H1 (cell line): ENCODE measurements around the gene SCAPER. TPM values are rescaled to one million over a fixed set of nuclear protein-coding genes. Genes with fewer than 3 reads are reported as not detected.

Experiments
- CTCF ChIA-PET: fragments of 300-600 bp; sonication (Branson Sonifier 250); formaldehyde crosslinking; loops from one replicate; lab custom pipeline; 2021; ENCODE audit not compliant: partially characterized antibody; lab: Charles Lee
- POLR2A ChIA-PET: fragments of 300-600 bp; sonication (Branson Sonifier 250); formaldehyde crosslinking; loops from one replicate; lab custom pipeline; 2021; ENCODE audit warnings: inconsistent platforms; ENCODE audit not compliant: partially characterized antibody; lab: Charles Lee
- DNase-seq, 2 experiments: peaks; one replicate each; pipeline versions ENCODE4 v3.0.0 to v3.0.0-alpha.2; 2010 to 2022; ENCODE audit warnings: low spot score in 2 of 2, low read depth in 1 of 2, mixed read lengths in 1 of 2
- FAIRE-seq: peaks from 2 replicates; lab custom pipeline; 2011; peaks lifted over from hg19 to GRCh38; lab: Jason Lieb, UNC
- H2AFZ ChIP-seq: 2 replicates; pipeline ENCODE4 v1.8.1; 2012; ENCODE audit warnings: low read length, inconsistent platforms
- H2AK5ac ChIP-seq: 2 replicates; pipeline ENCODE4 v1.6.1; 2013; ENCODE audit warnings: low read depth, low read length
- H2BK120ac ChIP-seq: replicated peaks from 2 replicates; pipeline ENCODE3; 2013; ENCODE audit warnings: low read depth, low read length, inconsistent platforms
- H2BK12ac ChIP-seq: 2 replicates; pipeline ENCODE4 v1.6.1; 2013; ENCODE audit warnings: low read depth, low read length
- H2BK15ac ChIP-seq: 2 replicates; pipeline ENCODE4 v1.6.1; 2013; ENCODE audit warnings: low read length
- H2BK20ac ChIP-seq: 2 replicates; pipeline ENCODE4 v1.6.1; 2013; ENCODE audit warnings: low read length
- H2BK5ac ChIP-seq: 2 replicates; pipeline ENCODE4 v1.6.1; 2013; ENCODE audit warnings: low read depth, low read length
- H3K14ac ChIP-seq: 2 replicates; pipeline ENCODE4 v1.6.1; 2013; ENCODE audit warnings: inconsistent platforms; ENCODE audit not compliant: insufficient read length
- H3K18ac ChIP-seq: 2 replicates; pipeline ENCODE4 v1.6.1; 2013; ENCODE audit warnings: low read length; ENCODE audit errors: extremely low read depth
- H3K23ac ChIP-seq: 2 replicates; pipeline ENCODE4 v1.6.1; 2013; ENCODE audit warnings: inconsistent platforms; ENCODE audit not compliant: insufficient read length
- H3K23me2 ChIP-seq: 2 replicates; pipeline ENCODE4 v1.6.1; 2013; ENCODE audit warnings: low read depth, low read length
- H3K27ac ChIP-seq: 2 replicates; pipeline ENCODE4 v1.6.1; 2011; ENCODE audit warnings: low read depth, low read length, inconsistent platforms
- H3K27me3 ChIP-seq, 4 experiments: replicated peaks in 1 of 4; 1 replicate in 1 of 4; 2 replicates in 3 of 4; pipeline versions ENCODE4 v1.6.1 to v1.8.1; 2011 to 2013; ENCODE audit warnings: low read length in 3 of 4, mild to moderate bottlenecking in 3 of 4, inconsistent platforms in 2 of 4, mixed read lengths in 2 of 4, moderate library complexity in 1 of 4; ENCODE audit not compliant: control insufficient read depth in 3 of 4, insufficient read depth in 3 of 4; ENCODE audit errors: extremely low read depth in 1 of 4
- H3K36me3 ChIP-seq, 4 experiments: 2 replicates each; pipeline versions ENCODE4 v1.6.1 to v1.8.1; 2011 to 2013; ENCODE audit warnings: mild to moderate bottlenecking in 4 of 4, low read length in 3 of 4, moderate library complexity in 2 of 4, control low read depth in 1 of 4, inconsistent platforms in 1 of 4; ENCODE audit not compliant: insufficient read depth in 4 of 4, control insufficient read depth in 2 of 4
- H3K4ac ChIP-seq: replicated peaks from 2 replicates; pipeline ENCODE3; 2013; ENCODE audit warnings: low read length, low read depth, mixed read lengths, inconsistent platforms; ENCODE audit not compliant: insufficient read length
- H3K4me1 ChIP-seq, 4 experiments: replicated peaks in 1 of 4; 1 replicate in 1 of 4; 2 replicates in 3 of 4; pipeline versions ENCODE4 v1.6.1 to v1.8.1; 2011 to 2013; ENCODE audit warnings: low read length in 3 of 4, inconsistent platforms in 2 of 4, mixed read lengths in 1 of 4; ENCODE audit not compliant: insufficient read depth in 4 of 4, control insufficient read depth in 3 of 4
- H3K4me2 ChIP-seq, 2 experiments: 2 replicates each; pipeline versions ENCODE4 v1.6.1 to v1.8.1; 2011 to 2013; ENCODE audit warnings: low read depth in 2 of 2, low read length in 2 of 2, control low read depth in 1 of 2, inconsistent platforms in 1 of 2, mild to moderate bottlenecking in 1 of 2; ENCODE audit not compliant: insufficient read depth in 1 of 2
- H3K4me3 ChIP-seq, 4 experiments: fragments of 200-600, 300-600 bp in 1 of 4; sonication (generic), shearing (Covaris generic), sonication (Bioruptor Twin) in 1 of 4; 2 replicates each; pipeline versions ENCODE4 v1.5.1 to v1.8.1; 2011 to 2016; ENCODE audit warnings: low read length in 4 of 4, low read depth in 3 of 4, control low read depth in 2 of 4, inconsistent platforms in 2 of 4, mild to moderate bottlenecking in 2 of 4, mixed read lengths in 1 of 4, moderate library complexity in 1 of 4; ENCODE audit not compliant: insufficient read depth in 2 of 4; ENCODE audit errors: extremely low read depth in 1 of 4
- H3K56ac ChIP-seq: replicated peaks from 2 replicates; pipeline ENCODE3; 2013; ENCODE audit warnings: low read depth, mild to moderate bottlenecking, mixed read lengths, low read length, inconsistent platforms; ENCODE audit not compliant: insufficient read length
- H3K79me1 ChIP-seq: 2 replicates; pipeline ENCODE4 v1.6.1; 2013; ENCODE audit warnings: low read depth, low read length, control low read depth
- H3K79me2 ChIP-seq, 2 experiments: 2 replicates each; pipeline versions ENCODE4 v1.6.1 to v1.8.1; 2012 to 2013; ENCODE audit warnings: low read length in 2 of 2, mild to moderate bottlenecking in 2 of 2, inconsistent platforms in 1 of 2; ENCODE audit not compliant: insufficient read depth in 2 of 2, control insufficient read depth in 1 of 2
- H3K9ac ChIP-seq, 4 experiments: replicated peaks in 1 of 4; 1 replicate in 1 of 4; 2 replicates in 3 of 4; pipeline versions ENCODE4 v1.6.1 to v1.8.1; 2011 to 2013; ENCODE audit warnings: low read depth in 3 of 4, low read length in 3 of 4, control low read depth in 2 of 4, mild to moderate bottlenecking in 2 of 4, moderate library complexity in 2 of 4, inconsistent platforms in 1 of 4; ENCODE audit errors: extremely low read depth in 1 of 4
- H3K9me3 ChIP-seq, 2 experiments: 2 replicates each; pipeline versions ENCODE4 v1.6.1 to v1.8.1; 2012 to 2013; ENCODE audit warnings: mild to moderate bottlenecking in 2 of 2, moderate library complexity in 2 of 2, control low read depth in 1 of 2, inconsistent platforms in 1 of 2, low read depth in 1 of 2, low read length in 1 of 2, mixed read lengths in 1 of 2; ENCODE audit not compliant: insufficient read depth in 2 of 2
- H4K20me1 ChIP-seq, 2 experiments: replicated peaks in 1 of 2; 2 replicates each; pipeline versions ENCODE3 to v1.8.1; 2011 to 2013; ENCODE audit warnings: inconsistent platforms in 2 of 2, low read length in 2 of 2, mild to moderate bottlenecking in 1 of 2; ENCODE audit not compliant: insufficient read depth in 2 of 2, control insufficient read depth in 1 of 2
- H4K5ac ChIP-seq: 2 replicates; pipeline ENCODE4 v1.6.1; 2013; ENCODE audit warnings: low read length, low read depth, mixed read lengths, inconsistent platforms; ENCODE audit not compliant: insufficient read length
- H4K8ac ChIP-seq: 2 replicates; pipeline ENCODE4 v1.8.0; 2013; ENCODE audit warnings: mild to moderate bottlenecking, moderate library complexity, low read length, inconsistent platforms; ENCODE audit not compliant: insufficient read depth; ENCODE audit errors: extremely low read depth
- H4K91ac ChIP-seq: replicated peaks from 2 replicates; pipeline ENCODE3; 2013; ENCODE audit warnings: low read length, mixed read lengths, inconsistent platforms; ENCODE audit not compliant: insufficient read length
- CREB1 ChIP-seq: IDR thresholded peaks from 2 replicates; pipeline ENCODE4 v1.6.1; 2012; ENCODE audit warnings: inconsistent platforms
- E2F6 ChIP-seq: IDR thresholded peaks from 2 replicates; pipeline ENCODE4 v1.6.1; 2012; ENCODE audit warnings: inconsistent platforms
- SIRT6 ChIP-seq: IDR thresholded peaks from one replicate; pipeline ENCODE4 v1.7.1; 2012; ENCODE audit warnings: low read length, inconsistent platforms
- SP1 ChIP-seq: IDR thresholded peaks from 2 replicates; pipeline ENCODE4 v1.6.1; 2011; ENCODE audit warnings: low read depth, low read length
- WGBS, 2 experiments: shearing (Covaris generic) in 1 of 2; methylation state at CpG; one replicate each; pipeline versions ENCODE4 v1.1.6 to v1.1.7; 2013 to 2015; ENCODE audit warnings: low lambda C conversion rate in 2 of 2, mixed read lengths in 2 of 2, inconsistent platforms in 1 of 2, low coverage in 1 of 2, missing lambda C conversion rate in 1 of 2; ENCODE audit not compliant: insufficient replicate concordance in 2 of 2, insufficient coverage in 1 of 2, insufficient read length in 1 of 2; ENCODE audit errors: extremely low coverage in 1 of 2, missing lambda C conversion rate in 1 of 2; 5-methylcytosine and 5-hydroxymethylcytosine counted together
- polyA plus RNA-seq, 7 experiments: library from polyadenylated mRNA; depleted of rRNA in 3 of 7; stranded (reverse) in 5 of 7; unstranded in 2 of 7; fragments of >200 nt in 5 of 7; fragments of 200-250 nt in 2 of 7; gene quantifications; 1 replicate in 5 of 7; 2 replicates in 1 of 7; 4 replicates in 1 of 7; pipeline versions ENCODE4 v1.2.1 to v1.2.3, GENCODE V29; 2011 to 2013; ENCODE audit warnings: missing spikeins in 2 of 7, mixed read lengths in 2 of 7
- total RNA-seq: library from RNA; stranded (reverse); fragmentation: NEBNext Ultra II Directional; extraction: Animal tissue kit (Norgen Biotek cat#: 25700); gene quantifications from 2 replicates; pipeline ENCODE4 v1.2.1, GENCODE V29; 2021

SCAPER gene
- total and polyA plus RNA-seq, 2 of the 8 experiments (the other 6 are each of a cell fraction or from before 2014, with no cell fraction given): 1.6 to 6.8 TPM

- no peak overlapping the region for H2BK5ac ChIP-seq
- H3K56ac ChIP-seq: no peak overlapping the region
- no peak overlapping the region for H3K18ac ChIP-seq
- no peak for TF ChIP-seq CREB1
- no peak for TF ChIP-seq SIRT6
- TF ChIP-seq E2F6: no peak
- no peak for TF ChIP-seq SP1
- no peak overlapping the region for H2BK120ac ChIP-seq
- H3K4me2 ChIP-seq: no peak overlapping the region
- H3K14ac ChIP-seq: no peak overlapping the region
- no peak overlapping the region for H2BK20ac ChIP-seq
- H3K79me2 ChIP-seq: no peaks in the 10 kb centered on the region
- no peak overlapping the region for H4K8ac ChIP-seq
- H3K36me3 ChIP-seq: no peaks in the 10 kb centered on the region
- no peaks in the 10 kb centered on the region for H3K27me3 ChIP-seq
- FAIRE-seq (no peak), DNase-seq (no peak)
- 86% methylated on average over 4 of the region's 4 CpGs; no CpG with 5 or more reads in 1 of the 2 experiments for WGBS, 2 experiments
- no peaks in the 10 kb centered on the region for H3K23me2 ChIP-seq
- H3K4me3 ChIP-seq: no peak overlapping the region
- no peaks in the 10 kb centered on the region for H3K9me3 ChIP-seq
- no peak overlapping the region for H4K5ac ChIP-seq
- H3K79me1 ChIP-seq: no peaks in the 10 kb centered on the region
- H3K4me1 ChIP-seq: no peaks in the 10 kb centered on the region
- H2BK15ac ChIP-seq: no peak overlapping the region
- no peak overlapping the region for H4K91ac ChIP-seq
- POLR2A ChIA-PET: interaction anchor here (1.7 kb wide), 1 partner anchor 518 kb away, joined by 5 read pairs; no protein-coding TSS in a partner anchor
- H2BK12ac ChIP-seq: no peak overlapping the region
- no peak overlapping the region for H3K23ac ChIP-seq
- no peaks in the 10 kb centered on the region for H4K20me1 ChIP-seq
- CTCF ChIA-PET: no interaction called here
- H2AK5ac ChIP-seq: no peak overlapping the region
- H2AFZ ChIP-seq: no peak overlapping the region
- H3K27ac ChIP-seq: no peak overlapping the region
- H3K4ac ChIP-seq: no peak overlapping the region
- no peak overlapping the region for H3K9ac ChIP-seq
Observed at GRCh38 chr15:76863123-76863522, 42.0 kb downstream of the SCAPER start.
